Measurements from ENCODE around the gene NALF2. TPM values are rescaled to one million over a fixed set of nuclear protein-coding genes. Genes with fewer than 3 reads are reported as not detected.

NALF2 gene
- total RNA-seq, 4 donors from 2014 or later: 0.09 to 0.19 TPM; not detected in 2

DNA sequence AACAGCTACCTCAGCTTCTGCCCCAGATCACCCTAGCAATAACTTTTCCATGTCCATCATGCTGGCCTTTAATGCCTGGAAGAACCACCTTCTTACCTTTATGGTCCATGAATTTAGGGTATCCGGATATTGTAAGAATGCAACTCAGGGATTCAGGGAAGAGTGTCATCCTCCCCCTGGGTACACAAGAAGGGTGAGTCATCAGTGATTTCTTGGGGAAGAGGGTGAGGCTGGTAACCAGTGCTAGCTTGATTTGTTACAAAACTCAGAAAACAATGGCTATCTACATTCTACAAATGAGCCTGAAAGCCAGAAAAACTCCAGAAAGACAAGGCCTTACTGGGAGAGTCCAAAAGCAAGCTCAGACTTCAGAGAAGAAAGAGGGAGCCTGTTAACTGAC lies 10.4 kb upstream of the NALF2 start:
- ATAC-seq (ENCODE audit: low FRiP score) (no peak), DNase-seq (ENCODE audit: low spot score) (no peak)
- TF ChIP-seq, protein P1, sequence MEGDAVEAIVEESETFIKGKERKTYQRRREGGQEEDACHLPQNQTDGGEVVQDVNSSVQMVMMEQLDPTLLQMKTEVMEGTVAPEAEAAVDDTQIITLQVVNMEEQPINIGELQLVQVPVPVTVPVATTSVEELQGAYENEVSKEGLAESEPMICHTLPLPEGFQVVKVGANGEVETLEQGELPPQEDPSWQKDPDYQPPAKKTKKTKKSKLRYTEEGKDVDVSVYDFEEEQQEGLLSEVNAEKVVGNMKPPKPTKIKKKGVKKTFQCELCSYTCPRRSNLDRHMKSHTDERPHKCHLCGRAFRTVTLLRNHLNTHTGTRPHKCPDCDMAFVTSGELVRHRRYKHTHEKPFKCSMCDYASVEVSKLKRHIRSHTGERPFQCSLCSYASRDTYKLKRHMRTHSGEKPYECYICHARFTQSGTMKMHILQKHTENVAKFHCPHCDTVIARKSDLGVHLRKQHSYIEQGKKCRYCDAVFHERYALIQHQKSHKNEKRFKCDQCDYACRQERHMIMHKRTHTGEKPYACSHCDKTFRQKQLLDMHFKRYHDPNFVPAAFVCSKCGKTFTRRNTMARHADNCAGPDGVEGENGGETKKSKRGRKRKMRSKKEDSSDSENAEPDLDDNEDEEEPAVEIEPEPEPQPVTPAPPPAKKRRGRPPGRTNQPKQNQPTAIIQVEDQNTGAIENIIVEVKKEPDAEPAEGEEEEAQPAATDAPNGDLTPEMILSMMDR (IDR thresholded peaks at IDR 0.05): no peak

DNA sequence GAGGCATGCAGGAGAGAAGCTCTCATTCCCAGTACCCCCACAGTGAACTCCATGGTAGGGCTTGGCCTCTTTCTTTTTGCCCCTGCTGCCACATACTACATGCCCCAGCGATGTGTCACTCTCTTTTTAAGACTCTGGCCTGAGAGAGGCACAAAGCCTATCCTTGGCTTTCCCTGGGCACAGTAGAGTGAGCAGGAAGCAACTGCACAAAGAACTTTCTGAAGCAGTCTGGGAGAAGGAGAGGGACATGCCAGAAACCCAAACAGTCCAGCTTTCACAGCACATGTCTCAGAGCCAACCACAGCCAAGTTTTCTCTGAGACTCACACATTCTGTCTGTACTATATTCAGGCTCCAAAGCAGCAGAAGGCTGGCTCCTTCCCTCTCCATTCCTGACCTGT lies 7.9 kb upstream of the NALF2 start:
- TF ChIP-seq, protein P1 (IDR thresholded peaks at IDR 0.05): no peak
- ATAC-seq (ENCODE audit: low FRiP score) (no peak), DNase-seq (ENCODE audit: low spot score) (no peak)

DNA sequence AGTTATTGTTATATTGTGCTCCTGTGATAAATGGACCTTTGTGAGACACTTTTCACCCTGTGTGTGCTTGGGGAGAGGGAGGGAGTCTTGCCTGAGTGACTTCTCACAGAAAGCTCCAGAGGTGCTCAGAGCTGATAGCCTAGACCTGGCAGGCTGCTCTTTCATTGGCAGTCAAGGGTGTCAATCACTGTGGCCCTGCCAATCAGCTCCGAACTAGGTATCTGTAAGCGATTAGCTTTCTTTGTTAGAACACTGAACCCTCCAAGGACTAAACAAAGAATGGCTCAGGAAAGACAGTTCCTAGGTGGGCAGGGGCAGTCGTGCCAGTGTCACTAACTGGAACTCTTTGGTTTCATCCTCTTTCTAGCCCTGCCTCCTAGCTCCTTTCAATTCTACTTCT lies 2.7 kb upstream of the NALF2 start:
- DNase-seq (ENCODE audit: low spot score) (no peak), ATAC-seq (ENCODE audit: low FRiP score) (no peak)
- TF ChIP-seq, protein P1 (IDR thresholded peaks at IDR 0.05): no peak

DNA sequence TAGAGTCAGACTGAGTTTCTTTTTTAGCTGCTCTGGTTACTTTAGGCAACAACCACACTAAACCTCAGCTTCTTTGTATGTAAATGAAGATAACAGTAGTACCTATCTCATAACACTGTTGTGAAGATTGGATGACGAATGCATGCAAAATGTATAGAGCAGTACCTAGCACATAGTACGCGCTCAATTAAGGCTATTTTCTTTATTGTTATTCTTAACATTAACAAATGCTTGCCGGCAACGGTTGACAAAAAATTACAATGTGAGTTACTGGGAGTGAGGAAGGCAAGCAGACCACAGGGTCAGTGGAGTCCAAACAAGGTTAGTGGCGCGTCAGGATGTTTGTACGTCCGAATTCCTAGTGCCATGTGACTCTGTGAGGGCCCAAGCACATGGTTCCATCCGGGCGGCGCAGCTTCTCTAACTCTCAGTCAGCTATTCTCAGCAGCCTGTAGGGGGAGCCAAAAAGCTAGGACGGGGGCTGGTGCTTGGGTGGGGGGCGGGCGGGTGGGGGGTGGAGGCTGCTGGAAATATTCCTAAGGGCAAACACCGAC lies 821 bp upstream of the NALF2 start:
- ATAC-seq (ENCODE audit: low FRiP score): peak; percentile 20
- TF ChIP-seq, protein P1 (IDR thresholded peaks at IDR 0.05): no peak
- no peak for DNase-seq (ENCODE audit: low spot score)

DNA sequence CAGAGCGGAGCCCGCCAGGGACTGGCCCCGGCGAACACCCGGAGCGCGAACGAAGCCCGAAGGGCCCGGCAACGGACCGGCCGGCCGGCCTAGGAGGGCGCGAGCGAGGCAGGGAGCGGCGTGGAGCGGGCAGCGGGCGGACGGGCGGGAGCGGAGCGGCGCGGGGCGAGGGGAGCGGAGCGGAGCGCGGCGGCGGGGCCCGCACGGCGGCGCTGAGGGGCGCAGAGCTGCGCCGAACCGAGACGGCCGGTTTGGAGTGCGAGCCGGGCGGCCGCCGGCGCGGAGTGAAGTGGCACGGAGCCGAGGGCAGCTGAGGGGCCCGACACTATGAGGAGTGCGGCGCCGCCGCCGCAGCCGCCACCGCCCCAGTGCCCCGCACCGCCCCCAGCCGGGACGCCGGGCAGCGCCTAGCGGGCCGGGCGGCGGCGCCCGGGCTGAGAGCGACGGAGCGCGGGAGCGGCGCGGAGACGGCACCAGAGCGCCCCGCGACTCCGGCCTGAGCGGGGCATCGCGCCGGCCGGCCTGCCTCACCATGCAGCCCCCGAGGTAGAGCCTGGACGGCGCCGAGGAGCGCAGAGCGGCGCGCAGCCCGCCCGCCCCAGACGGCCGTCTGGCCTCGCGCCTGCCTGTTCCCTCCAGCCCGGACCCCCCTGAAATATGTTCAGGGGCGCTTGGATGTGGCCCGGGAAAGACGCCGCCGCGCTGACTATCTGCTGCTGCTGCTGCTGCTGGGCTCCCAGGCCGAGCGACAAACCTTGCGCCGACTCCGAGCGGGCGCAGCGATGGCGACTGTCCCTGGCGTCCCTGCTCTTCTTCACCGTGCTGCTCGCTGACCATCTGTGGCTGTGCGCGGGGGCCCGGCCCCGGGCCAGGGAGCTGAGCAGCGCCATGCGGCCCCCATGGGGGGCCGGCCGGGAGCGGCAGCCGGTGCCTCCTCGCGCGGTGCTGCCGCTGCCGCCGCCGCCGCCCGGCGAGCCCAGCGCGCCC lies 793 bp downstream of the NALF2 start:
- DNase-seq (ENCODE audit: low spot score): no peak
- TF ChIP-seq, protein P1 (IDR thresholded peaks at IDR 0.05): no peak
- peak; percentile 19 for ATAC-seq (ENCODE audit: low FRiP score)

DNA sequence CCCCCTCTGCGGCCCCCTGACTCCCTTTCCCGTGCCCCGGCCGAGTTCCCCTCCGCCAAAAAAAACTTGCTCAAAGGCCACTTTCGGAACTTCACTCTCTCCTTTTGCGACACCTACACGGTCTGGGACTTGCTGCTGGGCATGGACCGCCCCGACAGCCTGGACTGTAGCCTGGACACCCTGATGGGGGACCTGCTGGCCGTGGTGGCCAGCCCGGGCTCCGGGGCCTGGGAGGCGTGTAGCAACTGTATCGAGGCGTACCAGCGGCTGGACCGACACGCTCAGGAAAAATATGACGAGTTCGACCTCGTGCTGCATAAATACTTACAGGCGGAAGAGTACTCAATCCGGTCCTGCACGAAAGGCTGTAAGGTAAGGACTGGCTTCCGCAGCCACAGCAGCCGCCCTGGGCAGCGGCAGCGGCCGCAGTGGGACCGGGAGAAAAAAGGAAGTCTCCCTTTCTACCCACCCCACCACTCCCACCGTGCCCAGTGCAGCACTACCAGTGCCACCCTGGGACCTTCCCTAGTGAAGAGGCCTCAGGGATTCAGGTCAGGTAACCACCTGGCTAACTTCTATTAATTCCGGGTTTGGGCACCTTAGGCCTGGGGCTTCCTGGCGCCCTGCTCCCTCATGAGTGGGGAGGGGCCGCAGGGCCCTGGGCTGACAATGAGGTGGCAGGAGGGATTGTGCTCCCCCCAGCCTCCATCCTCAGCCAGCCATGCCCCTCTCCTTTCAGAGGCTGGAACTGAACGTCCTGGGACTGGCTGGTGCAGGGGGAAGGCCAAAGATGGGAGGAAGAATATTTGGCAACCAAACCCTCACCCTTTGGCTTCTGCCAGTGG lies 1.9 kb downstream of the NALF2 start:
- DNase-seq (ENCODE audit: low spot score): no peak
- TF ChIP-seq, protein P1 (IDR thresholded peaks at IDR 0.05): no peak
- no peak for ATAC-seq (ENCODE audit: low FRiP score)

Data from omental fat pad (tissue), 4 donors.